GF-D8 (cell line): ENCODE data around the gene CYTH2.
"Not testable (repeated sequence)": the region's sequence is repeated elsewhere in the genome, so short reads cannot be mapped to it uniquely, and the experiment has no call there.

Experiments
- DNase-seq: peaks from one replicate; lab custom pipeline; 2025; lab: John Stamatoyannopoulos, UW

The CYTH2 gene

GRCh38 chr19:48511800-48512503, 42.8 kb downstream of the CYTH2 start, which contains the start of gene LMTK3:
LMTK3 (minus strand) TSS chr19:48511835; CDS start chr19:48511576, 259 bp downstream.
- DNase-seq, result no peak

GRCh38 chr19:48512504-48513288, 43.5 kb downstream of the CYTH2 start:
- no peak for DNase-seq

GRCh38 chr19:48513289-48514122, 44.3 kb downstream of the CYTH2 start:
- DNase-seq, result peak; percentile 31

GRCh38 chr19:48514123-48514458, 44.9 kb downstream of the CYTH2 start:
- no peak for DNase-seq

GRCh38 chr19:48516536-48516935, 47.4 kb downstream of the CYTH2 start:
- DNase-seq, result no peak

GRCh38 chr19:48518207-48518606, 49.0 kb downstream of the CYTH2 start:
- no peak for DNase-seq

GRCh38 chr19:48519426-48519825, 50.3 kb downstream of the CYTH2 start:
- DNase-seq, result not testable (repeated sequence)

- no peak for DNase-seq
Measured at GRCh38 chr19:48520134-48520533, 51.0 kb downstream of the CYTH2 start.

GRCh38 chr19:48524221-48524620, 55.1 kb downstream of the CYTH2 start:
- DNase-seq, result no peak

- DNase-seq, result no peak
Measured at GRCh38 chr19:48524732-48525131, 55.6 kb downstream of the CYTH2 start.

GRCh38 chr19:48529156-48529555, 60.0 kb downstream of the CYTH2 start:
- DNase-seq, result no peak

- no peak for DNase-seq
Measured at GRCh38 chr19:48530066-48530720, 61.0 kb downstream of the CYTH2 start.

GRCh38 chr19:48530770-48531169, 61.6 kb downstream of the CYTH2 start:
- no peak for DNase-seq
